Activated naive CD8-positive, alpha-beta T cell treated with anti-CD3 and anti-CD28 coated beads, Interleukin-2, amount 10 ng/mL, durations not matched to agents 7 days and 5 days (primary cell): ENCODE measurements around the gene NRN1L. TPM values are rescaled to one million over a fixed set of nuclear protein-coding genes. Genes with fewer than 3 reads are reported as not detected.
"Not testable (repeated sequence)": the region's sequence is repeated elsewhere in the genome, so short reads cannot be mapped to it uniquely, and the experiment has no call there.

ENCODE experiments used
- ATAC-seq: fragments of 150-1000 bp; cut with Tn5 transposase; one replicate; pipeline ENCODE4 v1.10.0; 2021; ENCODE audit warnings: low read depth, moderate library complexity
- POLR2A ChIA-PET: fragments of 350-600 bp; sonication (Branson Sonifier 250); formaldehyde crosslinking; loops from one replicate; lab custom pipeline; 2021; ENCODE audit warnings: antibody characterized with exemption; lab: Charles Lee
- DNase-seq: peaks from one replicate; pipeline ENCODE4 v3.0.0; 2021
- H3K27ac Mint-ChIP-seq: one replicate; pipeline ENCODE4 v1.8.0; 2022; ENCODE audit warnings: mild to moderate bottlenecking, mixed read lengths
- H3K27me3 Mint-ChIP-seq: one replicate; pipeline ENCODE4 v1.8.0; 2022; ENCODE audit warnings: mild to moderate bottlenecking, moderate library complexity, mixed read lengths
- H3K36me3 Mint-ChIP-seq: one replicate; pipeline ENCODE4 v1.8.0; 2021; ENCODE audit warnings: mild to moderate bottlenecking, mixed read lengths
- H3K4me1 Mint-ChIP-seq: one replicate; pipeline ENCODE4 v1.8.0; 2021; ENCODE audit warnings: mixed read lengths
- H3K4me3 Mint-ChIP-seq: one replicate; pipeline ENCODE4 v1.8.0; 2022; ENCODE audit warnings: mild to moderate bottlenecking, moderate library complexity, mixed read lengths
- H3K9me3 Mint-ChIP-seq: one replicate; pipeline ENCODE4 v1.8.0; 2021; ENCODE audit warnings: mixed read lengths
- total RNA-seq, 2 experiments: library from RNA; stranded (reverse); gene quantifications; one replicate each; pipeline ENCODE4 v1.2.3, GENCODE V29; 2021

Gene NRN1L
- 1 to 10 TPM; 2.1 to 3.1 TPM for total RNA-seq

DNA sequence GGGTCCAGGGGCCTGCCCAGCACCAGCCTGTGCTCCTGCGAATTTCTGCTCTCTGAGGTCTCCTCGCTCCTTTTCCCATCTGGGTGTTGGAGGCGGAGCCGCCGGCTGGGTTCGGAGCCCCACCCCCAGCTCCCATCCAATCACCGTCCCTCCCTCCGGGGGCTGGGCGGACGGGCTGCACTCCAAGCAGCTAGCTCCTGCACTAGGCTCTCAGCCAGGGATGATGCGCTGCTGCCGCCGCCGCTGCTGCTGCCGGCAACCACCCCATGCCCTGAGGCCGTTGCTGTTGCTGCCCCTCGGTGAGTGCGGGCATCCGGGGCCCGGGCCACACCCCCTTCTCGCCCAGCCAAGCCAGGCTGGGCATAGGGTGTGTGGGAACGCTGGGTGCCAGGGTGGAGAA lies at the start of gene NRN1L:
NRN1L (plus strand) TSS at position 202 of the 400 bp plus-strand sequence; CDS start at position 221, 19 bp downstream.
- POLR2A ChIA-PET = no interaction called here
- DNase-seq (no peak), ATAC-seq (no peak)
- Mint-ChIP-seq H3K36me3 (peaks cover 11% of the 10 kb centered on the region), H3K4me1 (peaks cover 3% of the 10 kb centered on the region), H3K27me3 (no peaks in the 10 kb centered on the region), H3K27ac (no peak within 1 kb of the TSS), H3K4me3 (no peak within 1 kb of the TSS), H3K9me3 (no peaks in the 10 kb centered on the region)

DNA sequence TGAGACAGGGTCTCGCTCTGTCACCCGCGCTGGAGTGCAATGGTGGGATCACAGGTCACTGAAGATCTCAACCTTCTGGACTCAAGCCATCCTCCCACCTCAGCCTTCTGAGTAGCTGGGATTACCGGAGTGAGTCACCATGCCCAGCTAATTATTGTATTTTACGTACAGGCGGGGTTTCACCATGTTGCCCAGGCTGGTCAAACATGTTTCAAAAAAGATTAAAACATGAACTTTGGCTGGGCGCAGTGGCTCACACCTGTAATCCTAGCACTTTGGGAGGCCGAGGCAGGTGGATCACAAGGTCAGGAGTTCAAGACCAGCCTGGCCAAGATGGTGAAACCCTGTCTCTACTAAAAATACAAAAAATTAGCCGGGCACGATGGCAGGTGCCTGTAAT lies 47.5 kb upstream of the NRN1L start:
- H3K27ac Mint-ChIP-seq, ATAC-seq, H3K4me3 Mint-ChIP-seq, H3K36me3 Mint-ChIP-seq, H3K27me3 Mint-ChIP-seq, H3K9me3 Mint-ChIP-seq, POLR2A ChIA-PET, DNase-seq: not testable (repeated sequence)
- peaks cover 19% of the 10 kb centered on the region for H3K4me1 Mint-ChIP-seq

DNA sequence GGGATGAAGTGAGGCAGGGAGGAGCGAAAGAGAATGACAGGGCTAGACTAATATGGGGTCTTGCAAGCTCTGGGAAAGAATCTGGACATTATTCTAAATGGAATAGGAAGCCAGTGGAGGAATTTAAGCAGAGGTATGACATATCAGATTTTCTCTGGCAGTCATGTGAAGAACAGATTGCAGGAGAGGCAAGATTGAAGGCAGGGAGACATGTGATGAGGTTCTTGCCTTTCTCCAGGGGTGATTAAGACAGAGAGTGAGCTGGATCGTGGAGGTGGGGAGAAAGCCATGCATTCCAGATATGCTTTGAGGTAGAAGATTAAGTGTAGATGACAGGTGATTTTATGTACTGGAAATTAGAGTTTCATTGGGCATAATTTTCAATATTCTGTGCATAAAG lies 46.9 kb upstream of the NRN1L start:
- Mint-ChIP-seq H3K9me3 (no peaks in the 10 kb centered on the region), H3K36me3 (no peaks in the 10 kb centered on the region), H3K4me3 (no peak overlapping the region), H3K27ac (no peak overlapping the region), H3K4me1 (peaks cover 15% of the 10 kb centered on the region), H3K27me3 (no peaks in the 10 kb centered on the region)
- POLR2A ChIA-PET = no interaction called here
- ATAC-seq = no peak
- no peak for DNase-seq

DNA sequence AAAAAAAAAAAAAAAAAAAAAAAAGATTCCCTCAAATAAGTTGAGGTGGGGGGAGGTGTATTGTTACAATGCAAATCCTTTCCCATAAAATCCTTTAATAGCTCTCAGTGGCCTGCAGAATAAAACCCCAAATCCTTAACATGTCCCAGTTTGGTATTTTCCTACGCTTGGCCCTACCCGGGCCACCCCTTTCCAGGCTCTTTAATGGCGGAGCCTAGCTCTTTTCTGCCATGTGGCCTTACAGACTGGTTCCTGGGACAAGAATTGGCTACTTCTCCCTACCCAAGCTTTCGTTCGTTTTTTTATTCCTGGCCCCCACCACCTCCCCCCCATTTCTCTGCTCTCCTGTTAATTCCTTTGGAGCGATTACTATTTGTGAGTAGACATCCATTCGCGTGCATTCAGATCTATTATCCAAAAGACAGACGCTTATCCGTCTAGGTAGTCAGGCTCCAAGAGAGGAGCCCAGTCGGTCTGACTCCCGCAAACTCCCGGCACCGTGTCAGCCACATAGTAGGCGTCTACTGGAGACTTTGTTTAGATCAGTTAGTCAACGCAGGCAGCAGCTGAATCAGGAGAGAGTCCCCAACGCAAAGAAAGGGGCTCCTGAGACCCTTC lies 43.4 kb upstream of the NRN1L start:
- POLR2A ChIA-PET = interaction anchor here (0.6 to 0.9 kb wide), 4 partner anchors 32 to 234 kb away, joined by 3 to 5 read pairs (median 4); partner anchors contain the start of gene EDC4
- no peak for ATAC-seq
- Mint-ChIP-seq H3K9me3 (no peaks in the 10 kb centered on the region), H3K36me3 (peaks cover 2% of the 10 kb centered on the region), H3K4me3 (peak overlapping the region; percentile 92), H3K4me1 (peaks cover 27% of the 10 kb centered on the region), H3K27ac (peak overlapping the region; percentile 98), H3K27me3 (no peaks in the 10 kb centered on the region)
- no peak for DNase-seq

DNA sequence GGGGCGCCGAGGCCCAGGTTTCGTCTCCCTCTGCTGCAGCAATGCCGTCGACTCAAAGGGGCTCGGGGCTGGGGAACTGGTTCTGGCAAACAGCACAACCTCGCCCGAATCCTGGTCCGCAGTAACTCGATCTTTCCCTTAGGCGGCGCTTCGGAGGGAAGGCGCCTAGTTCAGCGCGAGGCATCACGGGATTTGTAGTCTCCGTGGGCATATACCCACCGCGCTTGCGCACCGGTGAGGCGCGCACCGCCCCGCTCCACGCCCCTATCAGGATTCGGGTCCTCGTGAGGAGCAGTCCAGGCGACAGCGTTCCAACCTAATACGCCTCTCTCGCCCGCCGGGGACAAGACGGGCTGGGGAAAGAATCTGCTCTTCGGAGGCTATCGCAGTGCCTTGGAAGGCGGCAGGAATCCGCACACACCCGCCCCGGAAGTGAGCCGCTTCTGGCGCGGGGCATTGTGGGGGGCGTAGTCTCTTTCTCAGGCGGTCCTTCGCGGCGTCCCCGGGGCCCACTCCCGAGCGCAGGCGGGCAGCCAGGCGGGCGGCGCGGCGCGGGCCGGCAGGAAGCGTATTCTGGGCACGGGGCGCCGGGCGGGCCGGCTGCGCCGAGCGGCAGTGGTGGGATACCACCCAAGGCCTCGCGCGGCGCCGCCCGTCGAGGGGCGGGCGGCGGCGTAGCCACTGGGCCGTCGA lies 42.7 kb upstream of the NRN1L start, which contains the start of gene THAP11:
THAP11 (plus strand) TSS at position 505 of the 693 bp plus-strand sequence. CDS start 235 bp downstream, outside the sequence.
- POLR2A ChIA-PET = interaction anchor here (0.9 to 3.4 kb wide), 3 partner anchors 8 to 94 kb away, joined by 3 to 16 read pairs (median 4); partner anchors contain the start of genes EDC4 and PSMB10

DNA sequence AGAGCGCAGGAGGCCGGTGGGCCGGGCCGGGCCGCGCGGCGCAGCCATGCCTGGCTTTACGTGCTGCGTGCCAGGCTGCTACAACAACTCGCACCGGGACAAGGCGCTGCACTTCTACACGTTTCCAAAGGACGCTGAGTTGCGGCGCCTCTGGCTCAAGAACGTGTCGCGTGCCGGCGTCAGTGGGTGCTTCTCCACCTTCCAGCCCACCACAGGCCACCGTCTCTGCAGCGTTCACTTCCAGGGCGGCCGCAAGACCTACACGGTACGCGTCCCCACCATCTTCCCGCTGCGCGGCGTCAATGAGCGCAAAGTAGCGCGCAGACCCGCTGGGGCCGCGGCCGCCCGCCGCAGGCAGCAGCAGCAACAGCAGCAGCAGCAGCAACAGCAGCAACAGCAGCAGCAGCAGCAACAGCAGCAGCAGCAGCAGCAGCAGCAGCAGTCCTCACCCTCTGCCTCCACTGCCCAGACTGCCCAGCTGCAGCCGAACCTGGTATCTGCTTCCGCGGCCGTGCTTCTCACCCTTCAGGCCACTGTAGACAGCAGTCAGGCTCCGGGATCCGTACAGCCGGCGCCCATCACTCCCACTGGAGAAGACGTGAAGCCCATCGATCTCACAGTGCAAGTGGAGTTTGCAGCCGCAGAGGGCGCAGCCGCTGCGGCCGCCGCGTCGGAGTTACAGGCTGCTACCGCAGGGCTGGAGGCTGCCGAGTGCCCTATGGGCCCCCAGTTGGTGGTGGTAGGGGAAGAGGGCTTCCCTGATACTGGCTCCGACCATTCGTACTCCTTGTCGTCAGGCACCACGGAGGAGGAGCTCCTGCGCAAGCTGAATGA lies 42.0 kb upstream of the NRN1L start:
- peak; percentile 29 for ATAC-seq
- H3K4me1 Mint-ChIP-seq = peaks cover 30% of the 10 kb centered on the region
- H3K27ac Mint-ChIP-seq = peak overlapping the region; percentile 97
- POLR2A ChIA-PET = interaction anchor here (0.7 to 3.4 kb wide), 8 partner anchors 9 to 166 kb away, joined by 3 to 16 read pairs (median 4); partner anchors contain the start of gene PSMB10
- H3K36me3 Mint-ChIP-seq = peaks cover 2% of the 10 kb centered on the region
- no peaks in the 10 kb centered on the region for H3K9me3 Mint-ChIP-seq
- H3K4me3 Mint-ChIP-seq = peak overlapping the region; percentile 95
- peak; percentile 79 for DNase-seq
- H3K27me3 Mint-ChIP-seq = no peaks in the 10 kb centered on the region

More for the DNA sequence above, 42.7 kb upstream of the NRN1L start, which contains the start of gene THAP11:
- Mint-ChIP-seq H3K27ac (peak within 1 kb of the TSS; percentile 98), H3K9me3 (no peaks in the 10 kb centered on the region), H3K27me3 (no peaks in the 10 kb centered on the region), H3K4me1 (peaks cover 27% of the 10 kb centered on the region), H3K4me3 (peak within 1 kb of the TSS; percentile 95), H3K36me3 (peaks cover 2% of the 10 kb centered on the region)
- DNase-seq (peak; percentile 95), ATAC-seq (peak; percentile 51)

DNA sequence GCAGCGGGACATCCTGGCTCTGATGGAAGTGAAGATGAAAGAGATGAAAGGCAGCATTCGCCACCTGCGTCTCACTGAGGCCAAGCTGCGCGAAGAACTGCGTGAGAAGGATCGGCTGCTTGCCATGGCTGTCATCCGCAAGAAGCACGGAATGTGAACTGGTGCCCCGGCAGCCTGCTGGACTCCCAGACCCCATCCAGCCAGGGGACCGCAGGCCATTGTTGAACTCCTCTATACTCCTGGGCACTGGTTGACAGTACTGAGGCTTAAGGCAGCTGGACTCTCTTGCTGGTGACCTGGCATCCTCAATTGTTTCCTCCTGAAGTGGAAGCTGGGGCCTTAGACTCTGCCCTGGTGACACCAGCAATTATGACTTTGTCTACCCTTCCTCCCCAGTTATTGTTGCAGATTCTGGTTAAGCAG lies 41.3 kb upstream of the NRN1L start:
- Mint-ChIP-seq H3K27ac (peak overlapping the region; percentile 97), H3K4me3 (peak overlapping the region; percentile 95), H3K27me3 (no peaks in the 10 kb centered on the region), H3K4me1 (peaks cover 36% of the 10 kb centered on the region), H3K36me3 (peaks cover 2% of the 10 kb centered on the region), H3K9me3 (no peaks in the 10 kb centered on the region)
- ATAC-seq = no peak
- no peak for DNase-seq
- POLR2A ChIA-PET = interaction anchor here (0.7 to 3.4 kb wide), 7 partner anchors 10 to 167 kb away, joined by 3 to 16 read pairs (median 5); partner anchors contain the start of gene PSMB10

DNA sequence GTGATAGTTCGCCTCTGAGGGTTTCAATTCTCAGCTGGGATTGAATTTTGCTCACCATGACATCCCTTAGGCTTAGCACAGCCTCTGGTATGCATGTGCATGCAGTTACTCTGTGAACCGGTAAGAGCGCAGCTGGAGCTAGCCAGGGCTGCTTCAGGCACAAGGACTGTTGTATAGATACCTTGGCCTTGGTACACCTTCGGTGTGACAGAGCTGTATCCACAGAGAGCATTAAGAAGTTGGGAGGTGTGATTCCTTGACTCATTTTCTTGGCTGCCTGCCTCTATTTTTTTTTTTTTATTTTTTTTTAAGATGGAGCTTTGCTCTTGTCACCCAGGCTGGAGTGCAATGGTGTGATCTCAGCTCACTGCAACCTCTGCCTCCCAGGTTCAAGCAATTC lies 40.2 kb upstream of the NRN1L start:
- H3K4me1 Mint-ChIP-seq = peaks cover 40% of the 10 kb centered on the region
- ATAC-seq = no peak
- POLR2A ChIA-PET = interaction anchor here (0.6 to 3.4 kb wide), 11 partner anchors 11 to 605 kb away, joined by 3 to 16 read pairs (median 4); partner anchors contain the start of genes ACD, ATP6V0D1, GFOD2 and PSMB10
- H3K9me3 Mint-ChIP-seq = no peaks in the 10 kb centered on the region
- peaks cover 2% of the 10 kb centered on the region for H3K36me3 Mint-ChIP-seq
- H3K27me3 Mint-ChIP-seq = no peaks in the 10 kb centered on the region
- H3K4me3 Mint-ChIP-seq = peak overlapping the region; percentile 95
- peak overlapping the region; percentile 71 for H3K27ac Mint-ChIP-seq
- no peak for DNase-seq

DNA sequence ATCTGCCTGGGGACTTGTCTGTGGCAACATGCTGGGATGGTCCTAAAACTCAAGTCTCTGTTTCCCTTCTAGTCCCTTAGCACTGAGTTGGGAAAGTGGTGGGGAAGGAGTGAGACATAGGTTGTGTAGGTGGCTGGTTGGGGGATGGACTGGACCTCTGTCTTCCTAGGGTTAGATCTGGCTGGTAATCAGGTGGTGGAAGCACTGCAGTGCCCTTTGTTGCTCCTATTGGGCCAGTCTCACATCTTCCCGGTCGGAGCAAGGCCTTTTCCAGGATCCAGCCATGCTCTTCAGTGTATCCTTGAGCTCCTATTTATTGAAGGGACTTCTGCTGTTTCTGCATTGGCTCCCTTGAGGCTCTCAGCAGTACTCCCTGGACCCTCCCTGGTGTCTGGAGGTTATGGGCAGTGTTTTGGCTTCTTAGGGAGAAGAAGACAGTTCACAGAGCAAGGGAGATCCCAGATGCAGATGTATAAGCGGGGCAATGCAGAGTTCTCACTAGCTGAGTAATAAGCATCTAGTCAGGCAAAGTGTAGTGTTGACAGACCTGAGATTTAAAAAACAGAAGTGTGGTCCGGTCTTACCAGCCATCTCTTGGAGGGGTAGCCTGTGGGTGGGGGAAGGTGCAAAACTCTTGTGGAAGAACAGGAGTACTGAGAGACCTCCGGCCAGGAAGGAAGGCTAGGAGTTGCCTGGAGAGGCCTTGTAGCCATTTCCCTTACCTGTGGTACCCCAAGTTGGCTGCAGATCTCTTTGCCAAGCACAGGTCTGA lies 39.2 kb upstream of the NRN1L start:
- Mint-ChIP-seq H3K4me3 (peak overlapping the region; percentile 84), H3K27me3 (no peaks in the 10 kb centered on the region), H3K9me3 (no peaks in the 10 kb centered on the region), H3K36me3 (peaks cover 2% of the 10 kb centered on the region), H3K4me1 (peaks cover 39% of the 10 kb centered on the region), H3K27ac (peak overlapping the region; percentile 90)
- POLR2A ChIA-PET = interaction anchor here (0.5 to 3.4 kb wide), 17 partner anchors 10 to 606 kb away, joined by 3 to 21 read pairs (median 4); partner anchors contain the start of genes ACD, ATP6V0D1, CTCF and GFOD2
- ATAC-seq (no peak), DNase-seq (no peak)

DNA sequence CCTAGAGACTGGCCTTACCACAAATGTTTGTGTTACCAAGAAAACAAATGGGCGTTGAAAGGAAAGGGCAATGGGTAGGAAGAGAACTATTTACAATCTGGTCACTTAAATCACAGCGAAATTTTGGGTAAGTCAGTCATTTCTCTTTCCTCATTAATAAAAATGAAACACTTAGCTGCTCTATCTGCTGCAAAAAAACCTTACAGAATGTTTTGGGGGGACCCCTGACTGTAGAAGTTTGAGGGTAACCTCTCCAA lies 38.7 kb upstream of the NRN1L start:
- peaks cover 39% of the 10 kb centered on the region for H3K4me1 Mint-ChIP-seq
- ATAC-seq (no peak), DNase-seq (no peak)
- peak overlapping the region; percentile 90 for H3K27ac Mint-ChIP-seq
- peaks cover 2% of the 10 kb centered on the region for H3K36me3 Mint-ChIP-seq
- H3K4me3 Mint-ChIP-seq = peak overlapping the region; percentile 84
- POLR2A ChIA-PET = interaction anchor here (0.5 to 2.0 kb wide), 8 partner anchors 12 to 356 kb away, joined by 3 to 21 read pairs (median 4); partner anchors contain the start of genes CTCF, PSKH1, PSMB10 and RANBP10
- no peaks in the 10 kb centered on the region for H3K27me3 Mint-ChIP-seq
- no peaks in the 10 kb centered on the region for H3K9me3 Mint-ChIP-seq

DNA sequence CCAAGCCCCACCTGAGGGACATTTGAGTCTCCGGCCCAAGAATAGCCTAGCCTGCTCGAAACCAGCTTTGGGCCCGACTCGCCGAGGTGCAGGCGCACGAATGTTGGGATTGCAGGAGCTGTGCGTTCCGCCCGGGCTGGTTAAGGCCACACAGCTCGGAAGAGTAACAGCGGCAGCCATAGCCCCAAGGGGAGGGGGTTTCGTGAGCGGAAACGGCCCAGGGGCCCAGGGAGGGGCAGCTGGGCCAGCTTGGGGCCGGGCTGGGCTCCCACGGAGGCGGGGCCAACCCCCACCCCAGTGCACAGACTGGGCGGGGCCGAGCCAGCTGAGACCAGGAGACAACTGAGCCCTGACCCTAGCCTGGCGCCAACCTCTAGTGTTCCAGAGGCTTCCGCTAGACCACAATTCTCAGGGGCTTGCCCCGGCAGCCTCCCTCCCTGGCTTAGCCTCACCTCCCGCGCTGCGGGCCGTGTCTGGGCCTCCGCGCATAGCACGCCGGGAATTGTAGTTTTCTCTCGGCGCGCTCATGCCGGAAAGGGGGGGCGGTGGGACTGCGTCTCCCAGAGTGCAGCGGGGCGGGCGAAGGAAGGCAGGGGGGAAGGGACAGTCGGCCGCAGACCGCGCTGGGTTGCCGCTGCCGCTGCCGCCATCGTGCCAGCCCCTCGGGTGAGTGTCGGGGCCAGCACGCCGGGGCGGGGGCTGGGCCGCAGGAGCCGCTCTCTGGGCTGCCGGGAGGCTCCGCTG lies 38.2 kb upstream of the NRN1L start, which contains the start of gene NUTF2:
NUTF2 (plus strand) TSS at position 614 of the 744 bp plus-strand sequence. CDS start 18,198 bp downstream, outside the sequence.
- POLR2A ChIA-PET = interaction anchor here (0.8 to 2.0 kb wide), 6 partner anchors 13 to 357 kb away, joined by 3 to 21 read pairs (median 4); partner anchors contain the start of genes CTCF, PSMB10, RANBP10 and TSNAXIP1
- Mint-ChIP-seq H3K9me3 (no peaks in the 10 kb centered on the region), H3K27ac (peak within 1 kb of the TSS; percentile 90), H3K36me3 (peaks cover 2% of the 10 kb centered on the region), H3K4me3 (peak within 1 kb of the TSS; percentile 94), H3K4me1 (peaks cover 37% of the 10 kb centered on the region), H3K27me3 (no peaks in the 10 kb centered on the region)
- ATAC-seq (peak; percentile 50), DNase-seq (peak; percentile 97)
